Activated naive CD4-positive, alpha-beta T cell treated with Interleukin-2 at 50 U/mL for 16 hours (primary cell): ENCODE measurements around the gene CCDC102B.
"Not testable (repeated sequence)": the region's sequence is repeated elsewhere in the genome, so short reads cannot be mapped to it uniquely, and the experiment has no call there.

ENCODE experiments used
- DNase-seq: peaks from one replicate; pipeline ENCODE4 v3.0.0-alpha.2; 2020

The CCDC102B gene

DNA sequence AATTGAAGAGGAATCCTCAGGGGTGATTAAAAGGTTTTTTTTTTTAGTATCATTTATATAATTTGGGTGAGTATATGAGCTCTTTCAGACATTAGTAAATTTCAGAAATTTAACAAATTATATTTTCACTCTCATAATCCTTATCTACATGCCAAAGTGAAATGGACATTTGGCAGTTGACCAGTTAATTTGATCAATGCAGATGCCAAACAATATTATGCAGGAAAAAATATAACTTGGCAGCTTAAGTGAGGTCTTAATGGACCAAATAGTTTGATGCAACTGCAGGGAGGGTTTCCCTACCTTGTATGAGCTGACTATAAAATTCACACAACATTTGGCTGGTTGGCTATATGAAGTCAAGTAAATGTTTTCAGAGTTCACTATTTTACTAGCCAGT, 185.2 kb downstream of the CCDC102B start:
- no peak for DNase-seq

DNA sequence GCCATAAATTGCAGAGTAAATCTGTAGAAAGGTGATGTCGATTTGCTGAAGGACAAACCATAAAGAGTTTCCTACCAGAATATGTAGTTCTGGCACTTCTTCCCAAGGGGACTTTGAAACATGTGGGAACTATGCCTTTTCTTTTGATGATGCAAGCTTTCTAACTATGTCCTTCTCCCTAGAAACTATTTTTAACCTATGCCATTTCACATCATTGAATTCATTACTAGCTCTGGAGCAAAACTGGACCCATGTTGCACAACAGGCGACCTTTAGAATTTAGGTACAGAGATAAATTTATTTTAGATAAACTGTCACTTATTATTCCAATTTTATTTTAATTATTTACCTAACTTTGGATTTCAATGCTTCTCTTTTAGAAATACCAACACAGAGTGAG, 186.5 kb downstream of the CCDC102B start:
- no peak for DNase-seq

DNA sequence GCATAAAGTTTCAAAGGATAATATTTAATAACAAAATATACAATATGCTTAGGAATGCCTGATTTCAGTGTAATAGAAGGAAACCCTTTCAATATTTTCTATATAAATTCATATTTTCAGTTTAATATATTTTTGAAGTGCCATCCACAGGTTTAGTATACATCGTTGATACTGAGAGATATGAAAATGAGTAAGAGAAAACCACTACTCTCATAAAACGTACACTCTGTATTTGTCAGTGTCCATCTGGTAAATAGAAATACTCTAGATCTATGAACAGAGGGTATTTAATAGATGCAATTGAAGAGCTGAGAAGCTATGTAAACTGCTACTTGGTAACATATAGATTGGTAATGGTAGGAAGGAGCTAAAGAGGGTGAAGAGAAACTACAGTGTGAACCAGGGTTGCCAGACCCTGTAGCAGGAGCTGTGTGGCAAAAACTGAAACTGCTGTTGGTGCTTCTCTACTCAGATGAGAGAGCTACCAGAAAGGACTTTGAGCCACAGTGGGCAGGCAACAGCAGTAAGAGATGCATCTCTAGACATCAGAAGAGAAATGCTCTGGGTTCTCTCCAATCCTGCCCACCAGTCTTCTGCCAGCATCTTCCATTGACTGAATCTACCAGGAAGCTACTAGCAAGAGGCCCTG, 187.4 kb downstream of the CCDC102B start:
- DNase-seq, result no peak

DNA sequence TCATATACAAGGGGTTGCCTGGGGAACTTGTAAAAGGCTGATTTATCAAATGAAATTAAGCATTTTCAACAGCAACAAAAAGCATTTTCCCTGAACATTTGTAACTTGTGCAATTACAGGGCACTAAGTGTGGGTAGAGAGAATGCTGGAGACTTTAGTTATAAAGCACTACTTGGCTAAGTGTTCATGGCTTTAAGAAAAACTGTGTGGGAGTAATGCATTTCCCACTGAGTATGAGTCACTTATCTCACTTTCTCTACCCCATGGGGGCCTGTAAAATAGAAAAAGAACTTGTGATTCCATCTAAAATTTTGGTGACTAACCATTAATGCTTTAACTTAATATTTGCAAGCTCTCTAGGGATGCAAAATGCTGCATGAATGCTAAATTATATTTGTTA, 193.4 kb downstream of the CCDC102B start:
- DNase-seq, result no peak

DNA sequence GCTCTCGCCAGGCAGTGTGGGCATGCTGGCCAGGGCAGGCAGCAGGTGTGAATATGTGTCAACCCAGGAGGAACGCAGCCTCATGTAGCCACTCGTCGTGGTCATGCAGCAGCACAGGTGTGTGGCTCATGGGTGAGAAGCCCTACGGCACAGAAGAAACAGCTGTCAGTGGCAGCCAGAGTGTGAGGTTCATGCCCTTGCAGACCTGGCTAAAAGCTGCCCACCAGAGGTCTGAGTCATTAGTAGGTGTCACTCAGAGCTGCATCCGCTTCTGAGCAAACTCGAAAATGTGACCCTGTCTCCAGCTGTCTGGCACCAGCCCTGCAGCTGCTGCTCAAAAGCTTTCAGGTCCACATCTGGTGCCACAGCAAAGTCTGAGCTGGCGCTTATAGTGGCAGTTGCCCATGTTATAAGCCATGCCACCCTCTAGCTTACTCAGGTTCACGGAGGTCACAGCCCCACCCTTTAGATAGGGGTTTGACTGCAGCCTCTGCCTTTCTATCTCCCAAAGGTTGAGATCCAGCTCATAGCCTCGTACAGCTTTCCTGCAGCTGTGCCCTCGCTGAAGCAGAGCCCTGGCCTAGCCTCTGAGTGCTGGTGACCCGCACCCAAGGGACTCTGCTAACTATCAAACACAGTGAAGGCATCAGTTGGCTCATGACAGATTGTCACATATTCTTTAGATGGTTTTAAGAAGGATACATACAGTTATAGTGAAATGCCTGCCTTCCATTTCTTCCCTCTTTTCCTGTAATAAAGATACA, 195.0 kb downstream of the CCDC102B start:
- DNase-seq, result no peak

DNA sequence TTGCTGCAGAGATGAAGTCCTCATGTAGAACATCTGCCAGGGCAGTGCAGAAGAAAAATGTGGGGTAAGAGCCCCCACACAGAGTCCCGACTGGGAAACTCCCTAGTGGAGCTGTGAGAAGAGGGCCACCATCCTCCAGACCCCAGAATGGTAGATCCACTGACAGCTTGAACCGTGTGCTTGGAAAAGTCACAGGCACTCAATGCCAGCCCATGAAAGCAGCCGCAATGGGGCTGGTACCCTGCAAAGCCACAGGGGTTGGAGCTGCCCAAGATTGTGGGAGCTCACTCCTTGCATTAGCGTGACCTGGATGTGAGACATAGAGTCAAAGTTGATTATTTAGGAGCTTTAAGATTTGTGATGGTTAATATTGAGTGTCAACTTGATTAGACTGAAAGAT, 197.8 kb downstream of the CCDC102B start:
- no peak for DNase-seq

DNA sequence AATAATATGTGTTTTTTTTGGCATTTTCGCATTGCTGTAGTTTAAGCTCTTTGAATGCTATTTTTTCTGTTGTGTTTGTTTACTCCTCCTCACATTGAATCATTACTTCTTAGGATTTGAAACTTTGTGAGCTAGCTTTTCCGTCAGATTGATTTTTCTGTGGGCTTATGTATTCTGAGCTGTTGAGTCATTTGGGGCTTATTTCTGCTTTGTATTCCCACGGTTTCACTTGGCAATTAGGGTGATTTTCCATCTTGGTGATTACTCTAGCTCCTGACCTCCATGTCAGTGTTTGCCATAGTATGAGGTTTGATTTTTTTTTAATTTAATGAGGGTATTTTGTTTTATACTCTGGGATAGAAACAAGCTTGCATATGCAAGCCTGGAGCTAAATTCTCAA, 200.0 kb downstream of the CCDC102B start:
- DNase-seq, result no peak

DNA sequence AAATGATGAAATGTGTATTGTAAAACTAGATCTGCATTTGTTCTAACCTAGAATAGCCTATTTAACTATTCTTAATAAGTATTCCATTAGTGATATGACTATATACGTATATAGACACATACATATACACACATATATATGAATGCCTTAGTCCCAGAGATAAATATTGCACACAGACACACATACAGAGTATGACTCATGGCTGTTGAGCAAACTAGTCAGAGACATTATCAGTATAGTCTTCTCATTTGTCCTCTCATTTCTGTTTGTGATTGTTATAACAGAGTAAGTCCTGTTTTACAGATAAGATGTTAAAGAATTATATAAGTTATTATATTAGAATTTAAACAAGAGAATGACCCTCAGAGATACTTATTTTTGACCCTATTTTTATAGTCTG, 202.5 kb downstream of the CCDC102B start:
- no peak for DNase-seq

DNA sequence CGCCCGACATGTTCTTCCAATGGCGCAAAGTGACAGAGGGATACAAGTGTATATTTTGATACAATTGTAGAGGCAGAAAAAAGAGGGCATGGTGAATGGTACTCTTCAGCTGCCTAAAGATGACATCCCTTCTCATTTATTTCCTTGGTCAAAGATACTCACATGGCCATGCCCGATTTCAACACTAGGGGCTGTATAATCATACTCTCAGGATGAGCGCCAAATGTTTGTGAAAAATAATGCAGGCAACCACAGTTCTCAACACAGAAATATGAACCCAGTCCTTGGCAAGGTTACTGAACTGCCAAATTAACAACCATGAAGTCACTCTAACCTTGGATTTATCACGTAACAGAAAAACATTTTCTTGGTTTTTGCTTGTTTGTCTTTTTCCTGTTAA, 204.4 kb downstream of the CCDC102B start:
- DNase-seq, result no peak

DNA sequence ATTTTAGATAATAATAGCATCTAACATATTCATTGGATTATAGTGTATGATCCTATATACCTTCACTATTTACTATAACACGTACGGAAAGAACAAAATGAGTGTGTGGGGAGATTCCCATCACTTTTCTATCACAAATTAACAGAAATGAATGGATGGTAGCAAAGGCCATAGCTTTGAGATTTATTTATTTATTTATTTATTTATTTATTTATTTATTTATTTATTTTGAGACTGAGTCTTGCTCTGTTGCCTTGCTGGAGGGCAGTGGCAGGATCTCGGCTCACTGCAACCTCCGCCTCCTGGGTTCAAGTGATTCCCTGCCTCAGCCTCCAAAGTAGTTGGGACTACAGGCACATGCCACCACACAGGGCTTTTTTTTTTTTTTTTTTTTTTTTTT, 208.3 kb downstream of the CCDC102B start:
- DNase-seq, result not testable (repeated sequence)

DNA sequence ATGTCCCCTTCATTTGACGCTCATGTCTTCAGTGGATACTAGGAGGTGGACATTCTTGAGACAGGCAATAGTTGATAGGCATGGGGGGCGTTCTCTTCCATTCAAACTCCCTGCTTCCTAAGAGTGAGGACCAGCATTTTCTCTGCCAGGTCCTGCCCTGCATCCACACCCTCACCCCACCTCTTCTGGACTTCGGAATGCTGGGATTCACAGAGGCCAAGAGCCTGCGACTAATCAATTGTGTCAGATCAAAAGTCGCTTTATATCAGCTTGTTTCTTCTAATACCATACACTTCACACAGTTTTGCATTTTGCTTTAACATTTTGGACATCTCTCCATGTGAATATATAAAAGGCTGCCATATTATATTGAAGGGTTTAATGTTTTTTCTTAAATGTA, 210.7 kb downstream of the CCDC102B start:
- no peak for DNase-seq

DNA sequence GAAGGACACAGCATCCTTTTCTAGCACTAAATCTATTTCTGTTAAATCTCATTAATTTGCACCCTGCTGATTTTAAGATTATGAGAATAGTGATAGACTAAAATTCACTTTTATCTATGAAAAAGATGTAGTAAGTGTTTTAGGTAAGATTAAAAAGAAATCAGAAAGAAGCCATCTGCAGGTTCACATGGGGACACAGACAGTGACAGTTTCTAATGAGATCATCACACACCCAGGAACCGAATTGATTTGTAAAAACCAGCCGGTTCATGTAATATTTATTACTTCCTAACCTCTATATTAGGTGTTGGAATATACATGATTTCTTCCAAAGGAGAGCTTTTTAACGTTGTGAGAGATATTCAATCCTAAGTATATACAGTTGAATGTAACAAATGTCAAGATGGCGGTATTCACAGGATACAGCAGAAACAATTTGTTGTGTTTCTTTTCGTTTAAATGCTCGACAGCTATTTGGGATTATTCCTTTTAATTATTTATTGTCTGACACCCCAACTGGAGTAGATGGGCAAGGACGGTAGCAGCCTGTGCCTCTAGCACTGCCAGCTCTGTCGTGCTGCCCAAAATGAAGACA, 223.4 kb downstream of the CCDC102B start:
- no peak for DNase-seq

DNA sequence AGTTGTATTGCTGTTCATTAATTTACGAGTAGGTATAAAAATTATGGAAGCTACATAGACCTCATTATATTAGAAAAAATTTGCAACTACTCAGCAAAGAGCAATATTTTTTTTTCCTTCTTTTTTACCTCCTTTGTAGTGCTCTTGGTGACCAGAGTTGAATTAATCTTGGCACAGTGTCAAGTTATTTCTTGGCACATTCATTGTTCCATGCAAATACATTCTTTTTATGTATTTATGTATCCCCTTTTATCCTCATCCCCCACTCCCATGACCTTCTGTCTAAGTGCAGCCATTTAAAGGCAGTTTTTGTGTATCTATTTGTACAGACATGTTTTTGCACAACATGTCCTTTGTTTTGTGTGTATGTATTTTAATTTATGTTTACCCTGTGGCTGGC, 224.5 kb downstream of the CCDC102B start:
- no peak for DNase-seq

DNA sequence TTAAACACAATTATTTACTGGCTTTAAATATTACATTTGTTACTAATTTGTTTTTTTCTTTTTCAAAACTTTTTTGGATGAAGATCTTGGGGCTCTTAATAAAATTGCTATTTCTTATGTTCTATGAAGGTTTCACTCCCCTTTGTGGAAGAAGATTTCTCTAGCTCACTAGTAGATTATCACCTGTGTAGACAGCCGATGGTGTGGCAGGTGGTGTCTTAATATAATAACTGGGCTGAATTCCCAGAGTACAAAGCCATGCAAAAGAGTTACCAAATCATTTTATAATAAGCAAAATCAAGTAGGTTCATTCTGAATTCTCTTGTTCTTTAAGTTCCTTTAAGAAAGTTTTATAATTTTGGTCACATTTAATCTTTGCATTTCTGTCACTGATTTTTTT, 233.7 kb downstream of the CCDC102B start:
- no peak for DNase-seq

DNA sequence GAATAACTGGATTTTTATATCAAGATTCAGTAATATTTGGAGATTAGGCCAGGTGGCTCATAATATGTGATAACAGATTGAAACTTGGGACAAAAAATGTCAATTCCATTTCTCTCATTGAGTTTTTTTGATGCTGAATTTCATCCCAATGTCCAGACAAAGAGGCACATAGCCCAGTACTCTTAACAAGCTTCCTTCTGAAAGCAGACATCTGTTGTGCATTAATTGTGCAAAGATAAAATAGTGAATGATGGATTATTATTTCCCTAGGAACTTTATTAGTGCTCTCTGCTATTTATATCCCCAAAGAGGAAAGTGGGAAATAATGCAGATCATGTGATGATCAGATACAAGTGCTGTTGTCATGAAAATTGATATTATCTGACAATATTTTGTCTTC, 234.1 kb downstream of the CCDC102B start:
- no peak for DNase-seq

DNA sequence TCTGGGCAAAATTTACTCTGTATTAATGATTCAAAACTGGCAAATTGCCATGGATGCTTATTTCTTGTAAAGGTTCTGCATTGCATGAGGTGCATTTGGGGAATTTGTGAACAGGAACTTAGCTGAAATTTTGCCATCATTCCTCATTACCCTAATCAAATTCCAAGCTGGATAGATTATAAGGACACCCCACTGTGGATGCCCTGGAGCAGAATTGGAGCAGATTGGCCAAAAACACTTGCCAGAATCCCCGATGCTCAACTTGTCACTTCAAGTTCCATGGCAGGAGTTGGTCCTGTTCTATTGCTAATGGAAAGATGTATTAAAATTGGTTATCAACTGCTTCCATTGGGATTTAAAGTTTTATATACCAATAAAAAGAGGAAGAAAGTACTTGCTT, 237.9 kb downstream of the CCDC102B start:
- no peak for DNase-seq

DNA sequence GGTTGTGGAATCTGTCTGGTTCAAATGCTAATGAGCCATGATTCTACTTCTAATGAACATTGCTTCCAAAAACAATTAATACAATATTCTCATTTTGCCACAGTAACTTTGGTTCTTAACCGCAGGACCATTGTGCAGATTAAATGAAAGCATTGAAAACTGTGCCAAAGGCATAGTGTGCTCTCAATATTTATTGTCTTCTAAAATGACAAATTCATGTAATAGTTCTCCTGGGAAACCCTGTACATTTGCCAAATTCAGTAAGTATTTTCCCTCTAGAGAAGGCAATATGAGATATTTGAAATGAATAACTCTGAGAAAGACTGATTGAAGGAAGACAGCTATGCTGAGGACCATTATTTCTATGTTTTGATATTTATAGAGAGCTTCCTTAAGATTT, 246.3 kb downstream of the CCDC102B start:
- no peak for DNase-seq

DNA sequence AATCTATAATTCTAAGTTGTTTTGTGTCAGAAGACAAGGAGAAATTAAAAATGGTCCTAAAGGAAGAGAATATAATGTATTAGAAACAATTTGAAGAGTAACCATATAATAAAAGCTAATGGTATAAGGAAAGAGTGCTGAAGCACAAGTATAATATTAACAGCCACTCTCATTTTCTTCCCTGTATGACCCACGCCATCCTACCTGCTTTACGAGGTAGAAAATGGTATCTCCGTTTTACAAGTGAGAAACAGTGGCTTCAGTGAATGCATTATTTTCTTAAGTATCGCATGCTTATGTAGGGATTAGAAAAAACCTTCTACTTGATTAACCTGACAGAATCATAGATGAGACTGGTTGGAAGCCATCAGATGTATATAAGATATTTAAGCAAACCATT, 266.2 kb downstream of the CCDC102B start:
- DNase-seq, result no peak

DNA sequence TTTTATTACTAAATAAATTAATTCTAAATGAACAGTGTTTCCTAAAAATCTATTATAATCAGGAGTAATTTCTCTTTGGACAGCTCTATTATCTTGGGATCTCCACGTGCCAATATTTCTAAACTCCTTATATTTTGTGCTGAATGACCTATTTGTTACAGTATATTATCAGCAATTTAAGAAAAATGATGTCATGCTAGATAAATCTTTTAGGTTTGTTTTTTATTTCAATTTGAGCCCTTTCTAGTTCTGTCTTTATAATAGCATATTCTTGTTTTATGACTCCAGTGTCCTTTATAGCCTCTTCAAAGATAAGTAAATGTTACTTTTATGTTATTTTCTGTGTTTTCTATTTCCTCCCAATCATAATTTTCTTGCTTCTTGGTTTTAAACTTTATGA, 269.2 kb downstream of the CCDC102B start:
- DNase-seq, result no peak

DNA sequence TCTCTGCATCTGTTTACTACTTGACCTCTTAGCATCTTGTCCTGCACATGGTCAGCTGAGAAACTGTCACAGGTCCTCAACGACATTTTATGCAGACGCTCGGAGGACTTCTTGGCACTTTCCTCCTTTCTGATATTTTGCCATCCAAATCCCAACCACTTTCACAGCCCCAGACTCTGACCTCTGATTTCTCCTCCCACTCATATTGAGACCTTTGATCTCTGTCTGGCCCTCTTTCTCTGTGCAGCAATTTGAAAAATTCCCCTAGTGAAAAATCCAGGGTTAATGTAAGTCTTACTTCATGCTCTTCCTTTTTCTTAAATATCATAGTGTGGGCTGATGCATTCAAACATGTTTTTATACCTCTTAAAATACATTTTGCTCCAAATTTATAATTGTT, 273.8 kb downstream of the CCDC102B start:
- no peak for DNase-seq

DNA sequence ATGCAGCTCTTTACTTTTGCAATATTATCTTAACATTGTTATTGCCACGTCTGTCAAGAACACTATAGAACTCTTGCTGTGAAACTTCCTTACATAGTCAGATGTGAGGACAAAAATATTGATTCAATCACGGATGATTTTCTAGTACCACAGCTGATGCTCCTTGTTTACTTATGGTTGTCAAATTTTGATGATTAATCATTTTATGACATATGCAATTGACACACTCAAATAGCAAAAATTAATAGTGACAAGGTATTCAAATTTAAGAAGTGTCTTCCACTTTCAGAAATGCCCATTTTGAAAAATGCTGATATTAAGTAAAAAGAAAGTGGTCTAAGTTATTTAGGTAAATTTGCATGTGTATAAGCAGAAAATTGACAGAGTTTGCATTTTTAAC, 284.0 kb downstream of the CCDC102B start:
- DNase-seq, result no peak

DNA sequence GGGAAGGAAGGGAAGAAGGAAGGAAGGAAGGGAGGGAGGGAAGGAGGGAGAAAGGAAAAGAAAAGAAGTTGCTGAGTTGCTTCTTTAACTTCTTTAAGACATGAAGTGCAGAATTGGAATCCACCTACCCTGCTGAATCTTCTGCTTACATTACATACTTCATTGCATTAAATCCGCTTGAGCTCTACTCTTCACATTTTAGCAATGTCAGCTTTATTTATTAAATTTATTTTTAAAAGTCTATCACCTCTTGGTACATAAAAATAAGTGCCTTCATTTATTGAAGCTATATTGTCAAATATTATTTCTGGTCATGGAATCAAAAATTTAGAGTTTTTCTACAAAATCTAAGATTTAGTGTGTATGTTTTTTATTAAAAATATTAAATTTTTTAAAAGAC, 284.6 kb downstream of the CCDC102B start:
- no peak for DNase-seq

DNA sequence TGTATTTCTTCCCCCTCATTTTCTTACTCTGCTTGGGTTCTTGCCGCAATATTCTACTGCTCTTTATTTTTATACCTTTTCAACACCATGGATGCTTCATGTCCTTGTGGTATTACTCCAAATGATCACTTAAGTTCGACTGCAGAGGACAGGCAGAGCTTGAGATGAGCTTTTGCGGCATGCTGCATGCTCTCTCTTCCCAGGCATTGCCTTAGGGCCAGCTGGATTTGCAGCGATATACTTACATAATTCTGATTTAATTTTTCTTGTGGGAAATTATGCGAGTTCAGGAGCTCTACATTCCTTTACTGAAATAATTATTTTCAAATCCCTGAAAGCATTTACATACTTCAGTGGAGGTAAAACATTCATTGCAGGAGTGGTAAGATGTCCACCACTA, 288.1 kb downstream of the CCDC102B start:
- DNase-seq, result no peak

DNA sequence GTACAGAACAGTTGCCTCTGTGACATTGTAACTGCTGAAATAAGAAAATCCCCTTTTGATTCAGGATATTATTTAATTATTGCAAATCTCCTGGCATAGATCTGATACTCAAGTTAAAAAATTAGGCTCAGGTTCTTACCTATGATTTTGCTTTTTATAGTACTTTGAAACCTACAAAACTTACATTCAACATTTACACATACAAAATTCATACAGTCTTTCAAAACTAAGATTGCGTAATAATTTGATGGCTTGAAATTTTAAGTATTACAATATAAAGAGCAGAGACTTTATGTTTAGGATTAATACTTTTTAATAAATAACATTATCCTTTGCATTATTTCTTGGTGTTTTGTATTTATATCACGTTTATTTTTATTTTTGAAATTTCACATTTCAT, 291.1 kb downstream of the CCDC102B start:
- no peak for DNase-seq

DNA sequence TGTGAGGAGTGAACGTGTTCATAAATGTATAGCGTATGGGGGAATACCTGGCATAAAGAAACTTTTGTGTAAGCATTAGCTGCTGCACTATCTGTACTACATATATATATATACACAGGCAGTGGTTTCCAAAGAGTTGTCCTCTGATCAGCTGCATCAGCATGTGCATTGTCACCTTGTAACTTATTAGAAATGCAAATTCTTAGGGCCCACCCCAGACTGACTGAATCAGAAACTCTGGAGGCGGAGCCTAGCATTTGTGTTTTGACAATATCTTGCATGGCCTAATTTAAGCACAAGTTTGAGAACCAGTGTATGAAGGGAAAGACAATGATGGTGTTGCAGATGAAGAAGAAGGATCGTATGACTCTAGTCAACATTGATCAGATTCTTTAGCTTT, 299.5 kb downstream of the CCDC102B start:
- DNase-seq, result no peak
